Peyer's patch (tissue), 4 donors: ENCODE measurements around the gene UFL1.

Experiments
- CTCF ChIP-seq, 6 experiments: fragments of 450-650 bp in 4 of 6; fragments of 200-600 bp in 2 of 6; sonication (generic) in 1 of 6; IDR thresholded peaks; one replicate each; pipeline ENCODE4 v1.5.1; 2017 to 2019; ENCODE audit warnings: antibody characterized with exemption in 6 of 6, mild to moderate bottlenecking in 3 of 6, moderate library complexity in 1 of 6
- POLR2A ChIP-seq, 2 donors: fragments of 450-650 bp; IDR thresholded peaks; one replicate each; pipeline ENCODE4 v1.5.1; 2017; ENCODE audit warnings: antibody characterized with exemption in 2 of 2, mild to moderate bottlenecking in 2 of 2, moderate library complexity in 2 of 2

DNA sequence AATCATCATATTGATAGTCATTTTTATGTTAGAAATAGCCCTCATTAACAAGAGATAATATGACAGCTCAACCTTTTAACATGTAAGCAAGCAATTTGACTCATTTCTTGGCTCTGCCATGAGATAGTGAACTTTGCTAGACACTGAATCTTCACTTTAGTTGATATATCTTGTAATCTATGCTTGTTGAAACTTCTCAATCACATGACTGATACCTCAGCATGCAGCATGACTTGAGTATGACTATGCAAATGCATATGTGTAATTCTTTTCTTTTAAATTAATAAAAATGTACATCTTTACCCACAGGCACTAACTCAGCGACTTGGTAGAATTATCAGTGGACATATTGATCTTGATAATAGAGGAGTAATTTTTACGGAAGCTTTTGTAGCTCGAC, 6.6 kb downstream of the UFL1 start:
- no peak for TF ChIP-seq CTCF (IDR thresholded peaks at IDR 0.05)
- TF ChIP-seq POLR2A (IDR thresholded peaks at IDR 0.05) = no peak
